Keratinocyte (primary cell): ENCODE data around the gene MYH6. TPM values are rescaled to one million over a fixed set of nuclear protein-coding genes. Genes with fewer than 3 reads are reported as not detected.
"Not testable (repeated sequence)": the region's sequence is repeated elsewhere in the genome, so short reads cannot be mapped to it uniquely, and the experiment has no call there.

Experiments
- DNase-seq: peaks from one replicate; pipeline ENCODE4 v3.0.0-alpha.2; 2011; ENCODE audit warnings: low read depth, missing footprints, low spot score
- FAIRE-seq: peaks from 2 replicates; lab custom pipeline; 2011; peaks lifted over from hg19 to GRCh38; lab: Jason Lieb, UNC
- H2AFZ ChIP-seq: 2 replicates; pipeline ENCODE4 v1.6.0; 2012; ENCODE audit warnings: low read length, control low read depth, inconsistent platforms; ENCODE audit not compliant: control insufficient read depth
- H3K27ac ChIP-seq: 2 replicates; pipeline ENCODE4 v1.5.1; 2011; ENCODE audit warnings: low read length; ENCODE audit not compliant: control insufficient read depth, insufficient read depth
- H3K27me3 ChIP-seq: 3 replicates; pipeline ENCODE4 v1.6.0; 2011; ENCODE audit warnings: low read length; ENCODE audit not compliant: control insufficient read depth, insufficient read depth; ENCODE audit errors: extremely low read depth
- H3K36me3 ChIP-seq, 2 experiments: 2 replicates in 1 of 2; 3 replicates in 1 of 2; pipeline ENCODE4 v1.5.1; 2011; ENCODE audit warnings: low read length in 2 of 2, mild to moderate bottlenecking in 1 of 2; ENCODE audit not compliant: control insufficient read depth in 2 of 2, insufficient read depth in 2 of 2; ENCODE audit errors: extremely low read depth in 1 of 2
- H3K4me1 ChIP-seq: 3 replicates; pipeline ENCODE4 v1.5.1; 2011; ENCODE audit warnings: low read length; ENCODE audit not compliant: control insufficient read depth, insufficient read depth; ENCODE audit errors: extremely low read depth
- H3K4me2 ChIP-seq: 3 replicates; pipeline ENCODE4 v1.6.0; 2011; ENCODE audit warnings: low read depth, low read length; ENCODE audit not compliant: control insufficient read depth, insufficient read depth; ENCODE audit errors: extremely low read depth
- H3K4me3 ChIP-seq, 3 experiments: fragments of 200-600 bp in 1 of 3; sonication (generic) in 1 of 3; 2 replicates in 2 of 3; 3 replicates in 1 of 3; pipeline ENCODE4 v1.5.1; 2011 to 2016; ENCODE audit warnings: low read length in 3 of 3, mild to moderate bottlenecking in 3 of 3, control low read depth in 2 of 3, inconsistent platforms in 1 of 3, low read depth in 1 of 3, mixed read lengths in 1 of 3, mixed run types in 1 of 3, moderate library complexity in 1 of 3; ENCODE audit not compliant: control insufficient read depth in 2 of 3, insufficient read depth in 2 of 3; ENCODE audit errors: extremely low read depth in 1 of 3
- H3K79me2 ChIP-seq: 2 replicates; pipeline ENCODE4 v1.6.0; 2012; ENCODE audit warnings: low read length; ENCODE audit not compliant: control insufficient read depth, insufficient read depth
- H3K9ac ChIP-seq: 3 replicates; pipeline ENCODE4 v1.6.0; 2011; ENCODE audit warnings: low read length; ENCODE audit not compliant: control insufficient read depth, insufficient read depth; ENCODE audit errors: extremely low read depth
- H3K9me1 ChIP-seq: 3 replicates; pipeline ENCODE4 v1.6.0; 2011; ENCODE audit warnings: low read length; ENCODE audit not compliant: control insufficient read depth, insufficient read depth; ENCODE audit errors: extremely low read depth
- H3K9me3 ChIP-seq: 2 replicates; pipeline ENCODE4 v1.5.1; 2012; ENCODE audit warnings: low read depth, low read length; ENCODE audit not compliant: control insufficient read depth
- H4K20me1 ChIP-seq: 3 replicates; pipeline ENCODE4 v1.6.0; 2011; ENCODE audit warnings: low read length; ENCODE audit not compliant: control insufficient read depth, insufficient read depth; ENCODE audit errors: extremely low read depth
- EZH2 ChIP-seq: IDR thresholded peaks from one replicate; pipeline ENCODE4 v1.6.1; 2012; ENCODE audit warnings: inconsistent platforms, mild to moderate bottlenecking, low read length, moderate library complexity
- dilution Hi-C: fragments of 300-500 bp; cut with MboI; formaldehyde crosslinking; loops from one replicate; pipeline ENCODE4 v1.7.0; 2020; ENCODE audit warnings: low sequenced_read_pairs; ENCODE audit not compliant: extremely low pct_ligation_motif_present
- polyA plus RNA-seq, 5 experiments: library from polyadenylated mRNA; depleted of rRNA in 3 of 5; stranded (reverse) in 3 of 5; stranded (forward) in 1 of 5; unstranded in 1 of 5; fragments of >200 nt; gene quantifications; 1 replicate in 1 of 5; 2 replicates in 3 of 5; 3 replicates in 1 of 5; pipeline versions ENCODE4 v1.2.1 to v1.2.3, GENCODE V29; 2011 to 2012; ENCODE audit warnings: missing spikeins in 2 of 5, low read depth in 1 of 5, low replicate concordance in 1 of 5
- TF ChIP-seq, protein P1 (sequence below), 3 experiments: IDR thresholded peaks in 1 of 3; conservative IDR thresholded peaks in 1 of 3; optimal IDR thresholded peaks in 1 of 3; 2 replicates in 2 of 3; 3 replicates in 1 of 3; pipeline versions ENCODE3 to v1.5.1; 2011; ENCODE audit warnings: low read length in 3 of 3, mild to moderate bottlenecking in 3 of 3, moderate library complexity in 2 of 3, control low read depth in 1 of 3, inconsistent platforms in 1 of 3; ENCODE audit not compliant: insufficient read depth in 2 of 3; ENCODE audit errors: extremely low read depth in 1 of 3

The MYH6 gene
- polyA plus RNA-seq, 1 donor (not counting 4 experiments of a cell fraction or from before 2014, with no cell fraction given): not detected

DNA sequence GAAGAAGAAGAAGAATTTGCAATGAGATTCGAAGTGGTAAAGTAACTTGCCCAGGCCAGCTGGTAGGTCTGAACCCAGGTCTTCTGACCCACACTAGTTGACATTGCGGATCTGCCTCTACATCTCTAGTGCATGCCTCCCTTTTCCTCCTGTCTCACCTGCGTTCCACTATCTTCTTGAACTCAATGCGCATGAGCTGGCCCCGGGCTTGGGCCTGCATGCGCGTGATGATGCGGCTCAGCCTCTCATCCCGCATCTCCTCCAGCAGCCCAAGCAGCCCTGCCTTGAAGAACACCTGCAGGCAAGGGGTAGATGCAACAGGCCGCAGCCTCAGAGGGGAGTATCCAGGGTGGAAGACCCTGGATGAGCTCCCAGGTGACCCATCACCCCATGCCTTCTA is 11.9 kb downstream of the MYH6 start:
- Histone ChIP-seq H3K27ac (no peak overlapping the region), H4K20me1 (no peaks in the 10 kb centered on the region), H3K9me1 (no peaks in the 10 kb centered on the region), H3K36me3 (no peaks in the 10 kb centered on the region), H3K9ac (no peak overlapping the region), H3K4me1 (no peaks in the 10 kb centered on the region), H3K4me2 (no peak overlapping the region), H2AFZ (no peak overlapping the region), H3K27me3 (peaks cover 9% of the 10 kb centered on the region), H3K4me3 (no peak overlapping the region), H3K9me3 (no peaks in the 10 kb centered on the region), H3K79me2 (no peaks in the 10 kb centered on the region)
- TF ChIP-seq EZH2: no peak
- TF ChIP-seq, protein P1, sequence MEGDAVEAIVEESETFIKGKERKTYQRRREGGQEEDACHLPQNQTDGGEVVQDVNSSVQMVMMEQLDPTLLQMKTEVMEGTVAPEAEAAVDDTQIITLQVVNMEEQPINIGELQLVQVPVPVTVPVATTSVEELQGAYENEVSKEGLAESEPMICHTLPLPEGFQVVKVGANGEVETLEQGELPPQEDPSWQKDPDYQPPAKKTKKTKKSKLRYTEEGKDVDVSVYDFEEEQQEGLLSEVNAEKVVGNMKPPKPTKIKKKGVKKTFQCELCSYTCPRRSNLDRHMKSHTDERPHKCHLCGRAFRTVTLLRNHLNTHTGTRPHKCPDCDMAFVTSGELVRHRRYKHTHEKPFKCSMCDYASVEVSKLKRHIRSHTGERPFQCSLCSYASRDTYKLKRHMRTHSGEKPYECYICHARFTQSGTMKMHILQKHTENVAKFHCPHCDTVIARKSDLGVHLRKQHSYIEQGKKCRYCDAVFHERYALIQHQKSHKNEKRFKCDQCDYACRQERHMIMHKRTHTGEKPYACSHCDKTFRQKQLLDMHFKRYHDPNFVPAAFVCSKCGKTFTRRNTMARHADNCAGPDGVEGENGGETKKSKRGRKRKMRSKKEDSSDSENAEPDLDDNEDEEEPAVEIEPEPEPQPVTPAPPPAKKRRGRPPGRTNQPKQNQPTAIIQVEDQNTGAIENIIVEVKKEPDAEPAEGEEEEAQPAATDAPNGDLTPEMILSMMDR (optimal IDR thresholded peaks at IDR 0.05 in 1 of 3, IDR thresholded peaks at IDR 0.05 in 1 of 3, conservative IDR thresholded peaks at IDR 0.05 in 1 of 3; ENCODE audit: extremely low read depth in 1 of 3, insufficient read depth in 2 of 3, low read length in 3 of 3): no peak
- FAIRE-seq (no peak), DNase-seq (no peak)
- dilution Hi-C loops: no loop called here

DNA sequence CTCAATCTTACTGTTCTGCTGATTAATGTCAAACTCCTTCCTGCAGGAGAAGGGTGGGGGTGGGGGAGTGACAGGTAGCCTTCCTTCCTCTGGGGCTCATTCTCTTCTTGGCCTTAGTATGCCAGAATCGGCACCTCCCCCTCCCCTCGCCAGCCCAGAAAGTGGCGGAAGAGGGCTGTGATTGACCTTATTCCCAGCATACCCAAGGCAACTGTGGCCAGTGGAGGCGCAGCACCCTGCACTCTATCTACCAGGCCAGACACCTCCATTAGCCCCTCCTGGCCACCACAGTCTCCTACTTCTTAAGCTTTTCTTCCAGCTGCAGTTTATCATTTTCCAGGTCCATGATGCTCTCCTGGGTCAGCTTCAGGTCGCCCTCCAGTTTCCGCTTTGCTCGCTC is 15.5 kb downstream of the MYH6 start:
- H3K4me2 ChIP-seq: no peak overlapping the region
- no peaks in the 10 kb centered on the region for H3K79me2 ChIP-seq
- no peaks in the 10 kb centered on the region for H3K9me3 ChIP-seq
- dilution Hi-C loops: no loop called here
- H3K27ac ChIP-seq: no peak overlapping the region
- no peak overlapping the region for H2AFZ ChIP-seq
- no peak overlapping the region for H3K9ac ChIP-seq
- FAIRE-seq: no peak
- H4K20me1 ChIP-seq: no peaks in the 10 kb centered on the region
- no peaks in the 10 kb centered on the region for H3K4me1 ChIP-seq
- no peaks in the 10 kb centered on the region for H3K9me1 ChIP-seq
- H3K27me3 ChIP-seq: peaks cover 9% of the 10 kb centered on the region
- no peak for TF ChIP-seq EZH2
- TF ChIP-seq, protein P1 (optimal IDR thresholded peaks at IDR 0.05 in 1 of 3, IDR thresholded peaks at IDR 0.05 in 1 of 3, conservative IDR thresholded peaks at IDR 0.05 in 1 of 3; ENCODE audit: extremely low read depth in 1 of 3, insufficient read depth in 2 of 3, low read length in 3 of 3): no peak
- no peaks in the 10 kb centered on the region for H3K36me3 ChIP-seq
- H3K4me3 ChIP-seq: no peak overlapping the region
- no peak for DNase-seq

DNA sequence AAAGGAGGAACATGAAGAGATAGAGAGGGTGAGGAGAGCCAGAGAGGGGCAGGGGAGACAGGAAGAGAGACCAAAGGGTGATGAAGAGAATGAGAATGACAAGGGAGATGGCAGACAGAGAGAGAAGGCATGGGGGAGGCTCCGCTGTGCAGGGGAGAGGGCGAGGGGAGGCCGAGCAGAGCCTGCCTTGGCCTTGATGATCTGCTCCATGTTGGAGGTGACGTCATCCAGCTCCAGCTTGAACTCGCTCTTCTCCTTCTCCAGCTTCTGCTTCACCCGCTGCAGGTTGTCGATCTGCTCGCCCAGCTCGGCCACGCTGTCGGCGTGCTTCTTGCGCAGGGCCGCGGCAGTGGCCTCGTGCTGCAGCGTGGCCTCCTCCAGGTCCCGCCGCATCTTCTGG is 18.2 kb downstream of the MYH6 start:
- FAIRE-seq, H4K20me1 ChIP-seq, H3K9me1 ChIP-seq, dilution Hi-C loops, H3K9ac ChIP-seq, H3K27me3 ChIP-seq, H2AFZ ChIP-seq, H3K36me3 ChIP-seq, DNase-seq, H3K27ac ChIP-seq, H3K9me3 ChIP-seq, H3K4me3 ChIP-seq, H3K4me2 ChIP-seq, H3K79me2 ChIP-seq, H3K4me1 ChIP-seq: not testable (repeated sequence)
